ENCODE measurements around the gene GPR89A.
"Not testable (repeated sequence)": the region's sequence is repeated elsewhere in the genome, so short reads cannot be mapped to it uniquely, and the experiment has no call there.

GPR89A gene

DNA sequence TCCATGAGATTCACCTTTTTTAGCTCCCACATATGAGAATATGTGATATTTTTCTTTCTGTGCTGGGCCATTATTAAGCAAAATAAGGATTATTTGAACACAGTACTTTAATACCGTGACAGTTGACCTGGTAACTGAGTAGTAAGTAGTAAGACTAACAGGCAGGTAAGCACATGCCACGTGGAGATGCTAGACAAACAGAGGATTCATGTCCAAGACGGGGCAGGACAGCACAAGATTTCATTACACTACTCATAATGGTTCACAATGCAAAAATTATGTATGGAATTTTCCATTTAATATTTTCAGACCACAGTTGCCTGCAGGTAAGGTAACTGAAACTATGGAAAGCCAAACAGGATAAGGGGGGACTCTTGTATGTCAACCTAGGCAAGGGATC is 77.1 kb downstream of the GPR89A start:
- H3K4me2 ChIP-seq (ENCODE audit: low read depth, low read length, poor library complexity, severe bottlenecking); H2AFZ ChIP-seq (ENCODE audit: low read length); H3F3A ChIP-seq (ENCODE audit: low read depth); H3K4me1 ChIP-seq (ENCODE audit: insufficient read depth, low read length, poor library complexity, severe bottlenecking); H3K27me3 ChIP-seq (ENCODE audit: insufficient read depth, low read length, poor library complexity, severe bottlenecking); H3K9ac ChIP-seq (ENCODE audit: low read depth, low read length, poor library complexity, severe bottlenecking); H3K9me3 ChIP-seq (ENCODE audit: insufficient read depth, low read depth, low read length); H3K9me2 ChIP-seq (replicated peaks; ENCODE audit: low read depth, low read length); H4K20me1 ChIP-seq (ENCODE audit: insufficient read depth, low read length, poor library complexity, severe bottlenecking); H3K4me3 ChIP-seq (ENCODE audit: low read length, poor library complexity, severe bottlenecking); H3K79me2 ChIP-seq (ENCODE audit: insufficient read depth, low read length); H3K36me3 ChIP-seq (ENCODE audit: insufficient read depth, low read length): not testable (repeated sequence)

DNA sequence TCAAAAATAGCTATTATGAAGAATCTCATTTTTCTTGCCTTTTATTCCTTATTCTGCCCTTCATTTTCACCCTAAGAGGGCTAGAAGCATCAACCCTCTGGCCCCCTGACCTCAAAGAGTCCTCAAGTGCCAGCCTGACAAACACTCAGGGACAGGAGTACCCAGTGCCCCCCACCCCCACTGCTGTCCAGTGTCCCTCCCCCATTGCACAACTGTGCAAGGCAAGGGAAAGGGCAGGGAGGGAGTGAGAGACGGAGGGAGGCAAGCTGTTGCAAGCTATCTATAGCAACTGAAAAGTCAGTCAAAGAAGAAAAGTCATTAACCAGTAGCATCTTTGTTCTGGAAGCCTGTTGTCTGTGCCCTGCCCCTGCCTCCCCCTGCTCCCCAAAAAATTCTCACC is 78.3 kb downstream of the GPR89A start:
- not testable (repeated sequence) for H3K27me3 ChIP-seq (ENCODE audit: insufficient read depth, low read length, poor library complexity, severe bottlenecking); H3K9me3 ChIP-seq (ENCODE audit: insufficient read depth, low read depth, low read length); H4K20me1 ChIP-seq (ENCODE audit: insufficient read depth, low read length, poor library complexity, severe bottlenecking); H3K36me3 ChIP-seq (ENCODE audit: insufficient read depth, low read length); H3F3A ChIP-seq (ENCODE audit: low read depth); H2AFZ ChIP-seq (ENCODE audit: low read length); H3K4me3 ChIP-seq (ENCODE audit: low read length, poor library complexity, severe bottlenecking); H3K4me2 ChIP-seq (ENCODE audit: low read depth, low read length, poor library complexity, severe bottlenecking); H3K4me1 ChIP-seq (ENCODE audit: insufficient read depth, low read length, poor library complexity, severe bottlenecking); H3K79me2 ChIP-seq (ENCODE audit: insufficient read depth, low read length); H3K9ac ChIP-seq (ENCODE audit: low read depth, low read length, poor library complexity, severe bottlenecking); H3K9me2 ChIP-seq (replicated peaks; ENCODE audit: low read depth, low read length)

DNA sequence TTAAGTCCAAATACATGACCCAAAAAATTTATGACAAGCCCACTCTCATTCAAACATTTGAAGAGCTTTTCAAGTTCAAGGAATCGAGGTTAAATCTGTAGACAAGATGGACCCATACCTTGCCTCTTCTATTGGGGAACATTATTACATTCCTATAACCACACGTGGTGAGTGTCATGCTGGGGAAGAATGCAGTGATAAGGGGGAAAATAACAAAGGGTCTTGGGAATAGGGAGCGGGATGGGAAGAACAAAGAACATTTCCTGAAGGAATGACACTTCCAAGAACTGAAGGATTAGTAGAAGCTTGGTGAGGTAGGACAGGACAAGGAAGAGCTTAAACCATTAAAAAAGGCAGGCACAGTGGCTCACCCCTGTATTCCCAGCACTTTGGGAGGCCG is 80.5 kb downstream of the GPR89A start:
- Histone ChIP-seq H3K9me2 (replicated peaks; ENCODE audit: low read depth, low read length) (no peaks in the 10 kb centered on the region), H2AFZ (ENCODE audit: low read length) (no peak overlapping the region), H3K4me1 (ENCODE audit: insufficient read depth, low read length, poor library complexity, severe bottlenecking) (peaks cover 10% of the 10 kb centered on the region), H3K4me2 (ENCODE audit: low read depth, low read length, poor library complexity, severe bottlenecking) (no peak overlapping the region), H4K20me1 (ENCODE audit: insufficient read depth, low read length, poor library complexity, severe bottlenecking) (no peaks in the 10 kb centered on the region), H3K27me3 (ENCODE audit: insufficient read depth, low read length, poor library complexity, severe bottlenecking) (no peaks in the 10 kb centered on the region), H3K79me2 (ENCODE audit: insufficient read depth, low read length) (no peaks in the 10 kb centered on the region), H3K9ac (ENCODE audit: low read depth, low read length, poor library complexity, severe bottlenecking) (no peak overlapping the region), H3K36me3 (ENCODE audit: insufficient read depth, low read length) (no peaks in the 10 kb centered on the region), H3F3A (ENCODE audit: low read depth) (no peaks in the 10 kb centered on the region), H3K9me3 (ENCODE audit: insufficient read depth, low read depth, low read length) (no peaks in the 10 kb centered on the region), H3K4me3 (ENCODE audit: low read length, poor library complexity, severe bottlenecking) (no peak overlapping the region)
- TF ChIP-seq, protein P1, sequence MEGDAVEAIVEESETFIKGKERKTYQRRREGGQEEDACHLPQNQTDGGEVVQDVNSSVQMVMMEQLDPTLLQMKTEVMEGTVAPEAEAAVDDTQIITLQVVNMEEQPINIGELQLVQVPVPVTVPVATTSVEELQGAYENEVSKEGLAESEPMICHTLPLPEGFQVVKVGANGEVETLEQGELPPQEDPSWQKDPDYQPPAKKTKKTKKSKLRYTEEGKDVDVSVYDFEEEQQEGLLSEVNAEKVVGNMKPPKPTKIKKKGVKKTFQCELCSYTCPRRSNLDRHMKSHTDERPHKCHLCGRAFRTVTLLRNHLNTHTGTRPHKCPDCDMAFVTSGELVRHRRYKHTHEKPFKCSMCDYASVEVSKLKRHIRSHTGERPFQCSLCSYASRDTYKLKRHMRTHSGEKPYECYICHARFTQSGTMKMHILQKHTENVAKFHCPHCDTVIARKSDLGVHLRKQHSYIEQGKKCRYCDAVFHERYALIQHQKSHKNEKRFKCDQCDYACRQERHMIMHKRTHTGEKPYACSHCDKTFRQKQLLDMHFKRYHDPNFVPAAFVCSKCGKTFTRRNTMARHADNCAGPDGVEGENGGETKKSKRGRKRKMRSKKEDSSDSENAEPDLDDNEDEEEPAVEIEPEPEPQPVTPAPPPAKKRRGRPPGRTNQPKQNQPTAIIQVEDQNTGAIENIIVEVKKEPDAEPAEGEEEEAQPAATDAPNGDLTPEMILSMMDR (conservative IDR thresholded peaks at IDR 0.05; ENCODE audit: low read length), result no peak
- TF ChIP-seq EZH2phosphoT487 (IDR thresholded peaks at IDR 0.05; ENCODE audit: borderline replicate concordance), result no peak

DNA sequence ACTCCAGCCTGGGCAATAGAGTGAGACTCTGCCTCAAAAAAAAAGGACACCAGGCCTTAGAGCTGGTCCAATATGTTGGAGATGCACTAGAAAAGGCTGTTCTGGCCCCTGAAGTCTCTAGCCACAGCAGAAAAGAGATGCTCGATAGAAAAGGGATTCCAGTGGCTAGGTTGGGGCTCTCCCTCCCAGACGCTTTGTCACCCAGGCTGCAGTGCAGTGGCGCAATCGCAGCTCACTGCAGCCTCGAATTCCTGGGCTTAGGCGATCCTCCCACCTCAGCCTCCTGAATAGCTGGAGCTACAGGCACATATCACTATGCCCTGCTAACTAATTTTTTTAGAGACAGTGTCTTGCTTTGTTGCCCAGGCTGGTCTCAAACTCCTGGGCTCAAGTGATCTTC is 81.1 kb downstream of the GPR89A start:
- no peaks in the 10 kb centered on the region for H3K36me3 ChIP-seq (ENCODE audit: insufficient read depth, low read length)
- no peak overlapping the region for H3K4me2 ChIP-seq (ENCODE audit: low read depth, low read length, poor library complexity, severe bottlenecking)
- peaks cover 10% of the 10 kb centered on the region for H3K4me1 ChIP-seq (ENCODE audit: insufficient read depth, low read length, poor library complexity, severe bottlenecking)
- H3F3A ChIP-seq (ENCODE audit: low read depth), result no peaks in the 10 kb centered on the region
- no peaks in the 10 kb centered on the region for H3K9me3 ChIP-seq (ENCODE audit: insufficient read depth, low read depth, low read length)
- no peak overlapping the region for H3K4me3 ChIP-seq (ENCODE audit: low read length, poor library complexity, severe bottlenecking)
- H3K79me2 ChIP-seq (ENCODE audit: insufficient read depth, low read length), result no peaks in the 10 kb centered on the region
- TF ChIP-seq EZH2phosphoT487 (IDR thresholded peaks at IDR 0.05; ENCODE audit: borderline replicate concordance), result no peak
- TF ChIP-seq, protein P1 (conservative IDR thresholded peaks at IDR 0.05; ENCODE audit: low read length), result no peak
- no peaks in the 10 kb centered on the region for H4K20me1 ChIP-seq (ENCODE audit: insufficient read depth, low read length, poor library complexity, severe bottlenecking)
- no peaks in the 10 kb centered on the region for H3K9me2 ChIP-seq (replicated peaks; ENCODE audit: low read depth, low read length)
- H3K27me3 ChIP-seq (ENCODE audit: insufficient read depth, low read length, poor library complexity, severe bottlenecking), result no peaks in the 10 kb centered on the region
- H2AFZ ChIP-seq (ENCODE audit: low read length), result no peak overlapping the region
- H3K9ac ChIP-seq (ENCODE audit: low read depth, low read length, poor library complexity, severe bottlenecking), result no peak overlapping the region
